PC-9 (cell line): ENCODE data around the gene ZNF606. TPM values are rescaled to one million over a fixed set of nuclear protein-coding genes. Genes with fewer than 3 reads are reported as not detected.

Source experiments
- BruUV-seq: library from RNA; stranded (reverse); fragments of 400-500 nt; replicated peaks from 2 replicates; lab custom pipeline; 2021; lab: Mats Ljungman, UMichigan
- CTCF ChIA-PET: fragments of 300-600 bp; sonication (Branson Sonifier 250); formaldehyde crosslinking; loops from one replicate; lab custom pipeline; 2022; ENCODE audit warnings: antibody characterized with exemption; lab: Charles Lee
- POLR2A ChIA-PET: fragments of 300-600 bp; sonication (Branson Sonifier 250); formaldehyde crosslinking; loops from one replicate; lab custom pipeline; 2022; ENCODE audit warnings: antibody characterized with exemption; ENCODE audit not compliant: unreplicated experiment; lab: Charles Lee
- DNase-seq, 2 experiments: peaks; one replicate each; pipeline versions ENCODE4 v3.0.0 to v3.0.0-alpha.2; 2015 to 2022; ENCODE audit warnings: mixed read lengths in 1 of 2
- H2AFZ ChIP-seq: fragments of 200-600 bp; sonication (generic); 2 replicates; pipeline ENCODE4 v1.8.1; 2017; ENCODE audit warnings: antibody characterized with exemption
- H3F3A ChIP-seq: fragments of 200-600 bp; sonication (generic); 2 replicates; pipeline ENCODE4 v1.8.1; 2017; ENCODE audit warnings: antibody characterized with exemption, mild to moderate bottlenecking, low read depth; ENCODE audit not compliant: insufficient read depth
- H3K27ac ChIP-seq: fragments of 200-600 bp; sonication (generic); 2 replicates; pipeline ENCODE4 v1.6.1; 2016; ENCODE audit warnings: mixed run types
- H3K27me3 ChIP-seq: fragments of 200-600 bp; sonication (generic); 2 replicates; pipeline ENCODE4 v1.6.1; 2016; ENCODE audit warnings: low read depth, mixed run types; ENCODE audit not compliant: insufficient read depth
- H3K36me3 ChIP-seq: fragments of 200-600 bp; sonication (generic); 2 replicates; pipeline ENCODE4 v1.6.1; 2016; ENCODE audit warnings: low read depth, mixed run types
- H3K4me1 ChIP-seq: fragments of 200-600 bp; sonication (generic); replicated peaks from 2 replicates; pipeline ENCODE4 v1.6.1; 2016; ENCODE audit warnings: mixed run types; ENCODE audit not compliant: insufficient read depth
- H3K4me2 ChIP-seq: fragments of 200-600 bp; sonication (generic); 2 replicates; pipeline ENCODE4 v1.6.1; 2017; ENCODE audit warnings: mixed run types
- H3K4me3 ChIP-seq: fragments of 200-600 bp; sonication (generic); 2 replicates; pipeline ENCODE4 v1.6.1; 2016; ENCODE audit warnings: mixed run types
- H3K79me2 ChIP-seq: fragments of 200-600 bp; sonication (generic); 2 replicates; pipeline ENCODE4 v1.6.1; 2017; ENCODE audit warnings: low read depth, mixed run types
- H3K9me2 ChIP-seq: fragments of 200-600 bp; sonication (generic); 2 replicates; pipeline ENCODE4 v1.8.1; 2017; ENCODE audit warnings: mild to moderate bottlenecking; ENCODE audit not compliant: insufficient read depth
- H3K9me3 ChIP-seq: fragments of 200-600 bp; sonication (generic); 2 replicates; pipeline ENCODE4 v1.8.1; 2016; ENCODE audit warnings: low read depth; ENCODE audit not compliant: insufficient read depth
- H4K20me1 ChIP-seq: fragments of 200-600 bp; sonication (generic); 2 replicates; pipeline ENCODE4 v1.8.1; 2017; ENCODE audit not compliant: insufficient read depth
- EZH2 ChIP-seq: fragments of 200-600 bp; sonication (generic); IDR thresholded peaks from 2 replicates; pipeline ENCODE4 v1.8.0; 2017; ENCODE audit warnings: antibody characterized with exemption, low read depth
- intact Hi-C: fragments of 100-400 bp; cut with micrococcal nuclease; formaldehyde crosslinking; loops from one replicate; pipeline ENCODE4 v1.10.0; 2022; ENCODE audit not compliant: unreplicated experiment
- total RNA-seq: library from RNA; stranded (reverse); gene quantifications from 2 replicates; pipeline ENCODE4 v1.2.3, GENCODE V29; 2021
- TF ChIP-seq, protein P1 (sequence below): fragments of 200-600 bp; sonication (generic); conservative IDR thresholded peaks from 2 replicates; pipeline ENCODE4 v1.6.1; 2017; ENCODE audit warnings: mixed run types, antibody characterized with exemption, mild to moderate bottlenecking, moderate library complexity

The ZNF606 gene
- total RNA-seq, 1 experiment from 2014 or later, result 16.3 TPM

DNA sequence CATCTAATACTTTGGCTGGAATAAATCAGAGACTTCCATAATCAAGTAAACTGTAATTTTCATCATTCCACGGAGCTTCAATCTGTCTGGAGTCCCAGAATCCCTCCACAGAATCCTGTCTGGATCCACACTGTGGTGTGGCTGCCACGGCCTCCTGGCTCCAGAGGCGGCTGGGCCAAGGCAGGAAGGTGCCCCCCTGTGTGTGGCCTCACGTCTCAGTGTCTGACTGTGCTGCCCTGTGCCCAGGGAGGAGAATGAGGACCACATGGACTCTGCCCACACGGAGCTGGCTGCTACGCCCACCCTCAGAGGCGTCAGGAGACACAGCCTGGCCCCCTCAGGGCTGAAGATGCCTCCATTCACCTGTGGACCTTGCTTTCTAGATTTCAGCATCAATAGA is 44.2 kb upstream of the ZNF606 start:
- peaks cover 2% of the 10 kb centered on the region; the same call in 1 of the 2 replicates for H3K9me3 ChIP-seq
- H3K4me2 ChIP-seq, result no peak overlapping the region
- no peak overlapping the region for H3K27ac ChIP-seq
- H3K27me3 ChIP-seq, result peaks cover 68% of the 10 kb centered on the region
- H2AFZ ChIP-seq, result no peak overlapping the region
- no peaks in the 10 kb centered on the region for H3K4me1 ChIP-seq
- TF ChIP-seq, protein P1, sequence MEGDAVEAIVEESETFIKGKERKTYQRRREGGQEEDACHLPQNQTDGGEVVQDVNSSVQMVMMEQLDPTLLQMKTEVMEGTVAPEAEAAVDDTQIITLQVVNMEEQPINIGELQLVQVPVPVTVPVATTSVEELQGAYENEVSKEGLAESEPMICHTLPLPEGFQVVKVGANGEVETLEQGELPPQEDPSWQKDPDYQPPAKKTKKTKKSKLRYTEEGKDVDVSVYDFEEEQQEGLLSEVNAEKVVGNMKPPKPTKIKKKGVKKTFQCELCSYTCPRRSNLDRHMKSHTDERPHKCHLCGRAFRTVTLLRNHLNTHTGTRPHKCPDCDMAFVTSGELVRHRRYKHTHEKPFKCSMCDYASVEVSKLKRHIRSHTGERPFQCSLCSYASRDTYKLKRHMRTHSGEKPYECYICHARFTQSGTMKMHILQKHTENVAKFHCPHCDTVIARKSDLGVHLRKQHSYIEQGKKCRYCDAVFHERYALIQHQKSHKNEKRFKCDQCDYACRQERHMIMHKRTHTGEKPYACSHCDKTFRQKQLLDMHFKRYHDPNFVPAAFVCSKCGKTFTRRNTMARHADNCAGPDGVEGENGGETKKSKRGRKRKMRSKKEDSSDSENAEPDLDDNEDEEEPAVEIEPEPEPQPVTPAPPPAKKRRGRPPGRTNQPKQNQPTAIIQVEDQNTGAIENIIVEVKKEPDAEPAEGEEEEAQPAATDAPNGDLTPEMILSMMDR, result no peak
- TF ChIP-seq EZH2, result no peak
- no peaks in the 10 kb centered on the region for H3F3A ChIP-seq
- DNase-seq, result no peak
- BruUV-seq, result no TSS peak
- no peaks in the 10 kb centered on the region for H3K79me2 ChIP-seq
- intact Hi-C loops, result no loop called here
- no peaks in the 10 kb centered on the region for H3K36me3 ChIP-seq
- H4K20me1 ChIP-seq, result no peaks in the 10 kb centered on the region
- H3K9me2 ChIP-seq, result no peaks in the 10 kb centered on the region
- ChIA-PET CTCF (no interaction called here), POLR2A (no interaction called here)
- no peak overlapping the region for H3K4me3 ChIP-seq

DNA sequence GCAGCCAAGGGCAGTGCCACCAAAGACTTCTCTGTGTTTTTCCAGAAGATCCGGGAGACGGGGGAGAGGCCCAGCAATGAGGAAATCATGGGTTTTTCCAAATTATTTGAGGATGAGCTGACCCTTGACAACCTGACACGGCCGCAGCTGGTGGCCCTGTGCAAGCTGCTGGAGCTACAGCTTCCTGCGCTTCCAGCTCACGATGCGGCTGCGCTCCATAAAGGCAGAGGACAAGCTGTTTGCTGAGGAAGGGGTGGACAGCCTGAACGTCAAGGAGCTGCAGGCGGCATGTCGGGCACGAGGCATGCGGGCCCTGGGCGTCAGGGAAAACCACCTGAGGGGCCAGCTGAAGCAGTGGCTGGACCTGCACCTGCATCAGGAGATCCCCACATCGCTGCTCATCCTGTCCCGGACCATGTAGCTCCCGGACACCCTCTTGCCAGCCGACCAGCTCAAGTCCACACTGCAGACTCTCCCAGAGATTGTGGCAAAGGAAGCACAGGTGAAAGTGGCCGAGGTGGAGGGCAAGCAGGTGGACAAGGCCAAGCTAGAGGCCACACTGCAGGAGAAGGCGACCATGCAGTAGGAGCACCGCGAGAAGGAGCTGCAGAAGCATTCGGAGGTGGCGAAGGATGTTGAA is 42.9 kb upstream of the ZNF606 start:
- no TSS peak for BruUV-seq
- no peak for TF ChIP-seq EZH2
- TF ChIP-seq, protein P1, result no peak
- POLR2A ChIA-PET, result interaction anchor here (0.6 kb wide), 1 partner anchor 164 kb away, joined by 5 read pairs; no protein-coding TSS in a partner anchor
- CTCF ChIA-PET, result no interaction called here
- H3K4me2 ChIP-seq, result no peak overlapping the region
- H3K27ac ChIP-seq, result no peak overlapping the region
- no peak overlapping the region for H2AFZ ChIP-seq
- H4K20me1 ChIP-seq, result no peaks in the 10 kb centered on the region
- no peaks in the 10 kb centered on the region for H3K79me2 ChIP-seq
- H3K4me1 ChIP-seq, result no peaks in the 10 kb centered on the region
- no peaks in the 10 kb centered on the region for H3K9me2 ChIP-seq
- H3K27me3 ChIP-seq, result peaks cover 69% of the 10 kb centered on the region
- H3K36me3 ChIP-seq, result no peaks in the 10 kb centered on the region
- intact Hi-C loops, result no loop called here
- no peak overlapping the region for H3K4me3 ChIP-seq
- no peaks in the 10 kb centered on the region; the same call in 1 of the 2 replicates for H3K9me3 ChIP-seq
- no peaks in the 10 kb centered on the region for H3F3A ChIP-seq
- no peak for DNase-seq

DNA sequence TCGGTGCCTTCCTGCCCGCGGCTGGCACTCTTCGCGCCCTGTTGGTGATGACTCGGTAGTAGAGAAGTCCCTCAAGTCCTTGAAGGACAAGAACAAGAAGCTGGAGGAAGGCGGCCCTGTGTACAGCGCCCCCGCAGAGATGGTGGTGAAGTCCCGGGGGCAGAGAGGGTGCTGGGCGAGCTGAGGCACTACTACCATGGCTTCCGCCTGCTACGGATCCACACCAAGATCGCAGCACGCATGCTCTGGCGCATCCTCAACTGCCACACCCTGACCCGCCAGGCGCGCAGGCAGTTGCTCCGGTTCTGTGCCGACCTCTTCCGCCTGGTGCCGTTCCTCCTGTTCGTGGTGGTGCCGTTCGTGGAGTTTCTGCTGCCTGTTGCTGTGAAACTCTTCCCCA is 42.3 kb upstream of the ZNF606 start:
- intact Hi-C loops, result no loop called here
- Histone ChIP-seq H3K27me3 (peaks cover 70% of the 10 kb centered on the region), H3K9me3 (no peaks in the 10 kb centered on the region; the same call in 1 of the 2 replicates), H3K4me1 (no peaks in the 10 kb centered on the region), H3F3A (no peaks in the 10 kb centered on the region), H3K27ac (no peak overlapping the region), H3K4me3 (no peak overlapping the region), H3K79me2 (no peaks in the 10 kb centered on the region), H2AFZ (no peak overlapping the region), H3K9me2 (no peaks in the 10 kb centered on the region), H3K36me3 (no peaks in the 10 kb centered on the region), H4K20me1 (no peaks in the 10 kb centered on the region), H3K4me2 (no peak overlapping the region)
- ChIA-PET CTCF (no interaction called here), POLR2A (interaction anchor here (0.5 kb wide), 1 partner anchor 545 kb away, joined by 3 read pairs; the partner anchor contains the start of gene ZNF773)
- no peak for DNase-seq
- no TSS peak for BruUV-seq
- TF ChIP-seq, protein P1, result no peak
- TF ChIP-seq EZH2, result no peak
